MM.1S (cell line): ENCODE measurements around the gene HYAL1.
A peak's percentile ranks its signal among the peaks of the same experiment; 100 is the strongest.

Source experiments
- DNase-seq: peaks from one replicate; pipeline ENCODE4 v3.0.0-alpha.2; 2015
- H2AFZ ChIP-seq: fragments of 300-600 bp; sonication (generic); 2 replicates; pipeline ENCODE4 v1.6.0; 2016; ENCODE audit warnings: antibody characterized with exemption, low read length
- H3F3A ChIP-seq: fragments of 300-600 bp; sonication (generic); 2 replicates; pipeline ENCODE4 v1.6.1; 2016; ENCODE audit warnings: mild to moderate bottlenecking, antibody characterized with exemption, low read length, moderate library complexity, mixed read lengths; ENCODE audit not compliant: insufficient read depth
- H3K27ac ChIP-seq: fragments of 300-600 bp; sonication (generic); 2 replicates; pipeline ENCODE4 v1.5.1; 2016; ENCODE audit warnings: mild to moderate bottlenecking, low read length
- H3K27me3 ChIP-seq: fragments of 300-600 bp; sonication (generic); replicated peaks from 2 replicates; pipeline ENCODE4 v1.6.0; 2016; ENCODE audit warnings: low read length; ENCODE audit not compliant: insufficient read depth
- H3K36me3 ChIP-seq: fragments of 300-600 bp; sonication (generic); replicated peaks from 2 replicates; pipeline ENCODE4 v1.6.1; 2016; ENCODE audit warnings: mild to moderate bottlenecking, low read length, mixed read lengths; ENCODE audit not compliant: insufficient read depth
- H3K4me1 ChIP-seq: fragments of 300-600 bp; sonication (generic); 2 replicates; pipeline ENCODE4 v1.6.1; 2016; ENCODE audit warnings: low read length, mixed read lengths
- H3K4me2 ChIP-seq: fragments of 300-600 bp; sonication (generic); 2 replicates; pipeline ENCODE4 v1.6.0; 2016; ENCODE audit warnings: low read depth, low read length
- H3K4me3 ChIP-seq: fragments of 300-600 bp; sonication (generic); 2 replicates; pipeline ENCODE4 v1.5.1; 2016; ENCODE audit warnings: low read length, mixed read lengths
- H3K79me2 ChIP-seq: fragments of 300-600 bp; sonication (generic); 2 replicates; pipeline ENCODE4 v1.6.1; 2016; ENCODE audit warnings: mixed run types, low read length, mixed read lengths
- H3K9ac ChIP-seq: fragments of 300-600 bp; sonication (generic); 2 replicates; pipeline ENCODE4 v1.6.1; 2016; ENCODE audit warnings: low read length, mixed read lengths
- H3K9me2 ChIP-seq: fragments of 300-600 bp; sonication (generic); replicated peaks from 2 replicates; pipeline ENCODE4 v1.6.1; 2016; ENCODE audit warnings: mild to moderate bottlenecking, low read length, mixed read lengths; ENCODE audit not compliant: insufficient read depth
- H3K9me3 ChIP-seq: fragments of 300-600 bp; sonication (generic); replicated peaks from 2 replicates; pipeline ENCODE4 v1.6.1; 2016; ENCODE audit warnings: mild to moderate bottlenecking, low read length, mixed read lengths; ENCODE audit not compliant: insufficient read depth
- H4K20me1 ChIP-seq: fragments of 300-600 bp; sonication (generic); 2 replicates; pipeline ENCODE4 v1.6.1; 2016; ENCODE audit warnings: mild to moderate bottlenecking, low read length, moderate library complexity, mixed read lengths; ENCODE audit not compliant: insufficient read depth
- EZH2 ChIP-seq: fragments of 300-600 bp; sonication (generic); optimal IDR thresholded peaks from 2 replicates; pipeline ENCODE3; 2017; ENCODE audit warnings: low read depth, mild to moderate bottlenecking, antibody characterized with exemption, low read length, mixed read lengths
- EZH2phosphoT487 ChIP-seq: fragments of 300-600 bp; sonication (generic); IDR thresholded peaks from 2 replicates; pipeline ENCODE4 v1.6.1; 2018; ENCODE audit warnings: antibody characterized with exemption, low read length
- TF ChIP-seq, protein P1 (sequence below): fragments of 300-600 bp; sonication (generic); IDR thresholded peaks from 2 replicates; pipeline ENCODE4 v1.5.1; 2016; ENCODE audit warnings: antibody characterized with exemption, low read length, mixed read lengths

The HYAL1 gene

GRCh38 chr3:50341996-50342650, 38.7 kb upstream of the HYAL1 start:
- Histone ChIP-seq H3K9me2 (no peaks in the 10 kb centered on the region), H3K27me3 (peaks cover 10% of the 10 kb centered on the region; the same call in 1 of the 2 replicates), H3F3A (peaks cover 7% of the 10 kb centered on the region; the same call in 1 of the 2 replicates), H4K20me1 (no peaks in the 10 kb centered on the region), H3K79me2 (peaks cover 6% of the 10 kb centered on the region), H3K27ac (no peak overlapping the region), H2AFZ (no peak overlapping the region), H3K9ac (no peak overlapping the region), H3K4me2 (no peak overlapping the region), H3K4me3 (no peak overlapping the region), H3K9me3 (no peaks in the 10 kb centered on the region), H3K4me1 (peaks cover 10% of the 10 kb centered on the region), H3K36me3 (no peaks in the 10 kb centered on the region)
- TF ChIP-seq EZH2 (no peak), EZH2phosphoT487 (no peak)
- TF ChIP-seq, protein P1, sequence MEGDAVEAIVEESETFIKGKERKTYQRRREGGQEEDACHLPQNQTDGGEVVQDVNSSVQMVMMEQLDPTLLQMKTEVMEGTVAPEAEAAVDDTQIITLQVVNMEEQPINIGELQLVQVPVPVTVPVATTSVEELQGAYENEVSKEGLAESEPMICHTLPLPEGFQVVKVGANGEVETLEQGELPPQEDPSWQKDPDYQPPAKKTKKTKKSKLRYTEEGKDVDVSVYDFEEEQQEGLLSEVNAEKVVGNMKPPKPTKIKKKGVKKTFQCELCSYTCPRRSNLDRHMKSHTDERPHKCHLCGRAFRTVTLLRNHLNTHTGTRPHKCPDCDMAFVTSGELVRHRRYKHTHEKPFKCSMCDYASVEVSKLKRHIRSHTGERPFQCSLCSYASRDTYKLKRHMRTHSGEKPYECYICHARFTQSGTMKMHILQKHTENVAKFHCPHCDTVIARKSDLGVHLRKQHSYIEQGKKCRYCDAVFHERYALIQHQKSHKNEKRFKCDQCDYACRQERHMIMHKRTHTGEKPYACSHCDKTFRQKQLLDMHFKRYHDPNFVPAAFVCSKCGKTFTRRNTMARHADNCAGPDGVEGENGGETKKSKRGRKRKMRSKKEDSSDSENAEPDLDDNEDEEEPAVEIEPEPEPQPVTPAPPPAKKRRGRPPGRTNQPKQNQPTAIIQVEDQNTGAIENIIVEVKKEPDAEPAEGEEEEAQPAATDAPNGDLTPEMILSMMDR = no peak
- no peak for DNase-seq

- no peak for DNase-seq
- H3K79me2 ChIP-seq = peaks cover 12% of the 10 kb centered on the region
- H3K4me3 ChIP-seq = no peak overlapping the region
- no peaks in the 10 kb centered on the region for H3K9me2 ChIP-seq
- no peak overlapping the region for H2AFZ ChIP-seq
- peaks cover 10% of the 10 kb centered on the region for H3K4me1 ChIP-seq
- no peaks in the 10 kb centered on the region for H4K20me1 ChIP-seq
- no peaks in the 10 kb centered on the region for H3K9me3 ChIP-seq
- H3K4me2 ChIP-seq = no peak overlapping the region
- no peak overlapping the region for H3K9ac ChIP-seq
- peaks cover 11% of the 10 kb centered on the region for H3F3A ChIP-seq
- TF ChIP-seq, protein P1 = no peak
- TF ChIP-seq EZH2 = no peak
- no peak for TF ChIP-seq EZH2phosphoT487
- H3K36me3 ChIP-seq = no peaks in the 10 kb centered on the region
- H3K27ac ChIP-seq = no peak overlapping the region
- H3K27me3 ChIP-seq = peaks cover 10% of the 10 kb centered on the region; the same call in 1 of the 2 replicates
Observed at GRCh38 chr3:50341537-50341936, 38.2 kb upstream of the HYAL1 start.

GRCh38 chr3:50340448-50341329, 37.3 kb upstream of the HYAL1 start, which contains the start of gene RASSF1:
RASSF1 (minus strand) TSS chr3:50340836; CDS start chr3:50340805, 31 bp downstream.
- TF ChIP-seq EZH2 (no peak), EZH2phosphoT487 (no peak)
- TF ChIP-seq, protein P1 = no peak
- no peaks in the 10 kb centered on the region for H3K36me3 ChIP-seq

More at GRCh38 chr3:50340448-50341329, 37.3 kb upstream of the HYAL1 start, which contains the start of gene RASSF1:
- Histone ChIP-seq H3K9me3 (no peaks in the 10 kb centered on the region), H3K4me1 (peaks cover 7% of the 10 kb centered on the region), H3K9me2 (no peaks in the 10 kb centered on the region), H3F3A (peaks cover 17% of the 10 kb centered on the region), H2AFZ (peak within 1 kb of the TSS; percentile 59; the same call in 1 of the 2 replicates), H3K4me3 (peak within 1 kb of the TSS; percentile 30; the same call in 1 of the 2 replicates), H3K4me2 (peak within 1 kb of the TSS; percentile 67; the same call in 1 of the 2 replicates), H3K27me3 (peaks cover 10% of the 10 kb centered on the region; the same call in 1 of the 2 replicates), H3K9ac (no peak within 1 kb of the TSS), H3K27ac (no peak within 1 kb of the TSS), H3K79me2 (peaks cover 21% of the 10 kb centered on the region), H4K20me1 (no peaks in the 10 kb centered on the region)
- no peak for DNase-seq
